RKO (cell line): ENCODE results near the gene NELL1.

ENCODE experiments used
- DNase-seq: peaks from one replicate; pipeline ENCODE4 v3.0.0-alpha.2; 2016; ENCODE audit warnings: low spot score

Gene NELL1

DNA sequence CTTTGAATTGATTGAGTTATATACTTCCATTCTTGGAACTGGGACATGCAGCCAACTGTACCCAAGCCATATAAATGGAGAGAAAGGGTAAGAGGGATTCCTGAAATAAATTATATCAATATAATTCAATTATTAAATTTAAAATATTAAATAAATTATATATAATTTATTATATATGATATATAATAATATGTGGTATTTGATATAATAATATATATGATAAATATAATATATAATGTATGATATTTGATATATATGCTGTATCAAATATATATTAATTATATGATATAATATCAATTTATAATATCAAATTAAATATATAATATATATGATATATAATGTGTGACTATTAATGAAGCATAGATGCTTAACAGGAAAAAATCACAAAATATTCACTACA lies 677.0 kb downstream of the NELL1 start:
- no peak for DNase-seq

DNA sequence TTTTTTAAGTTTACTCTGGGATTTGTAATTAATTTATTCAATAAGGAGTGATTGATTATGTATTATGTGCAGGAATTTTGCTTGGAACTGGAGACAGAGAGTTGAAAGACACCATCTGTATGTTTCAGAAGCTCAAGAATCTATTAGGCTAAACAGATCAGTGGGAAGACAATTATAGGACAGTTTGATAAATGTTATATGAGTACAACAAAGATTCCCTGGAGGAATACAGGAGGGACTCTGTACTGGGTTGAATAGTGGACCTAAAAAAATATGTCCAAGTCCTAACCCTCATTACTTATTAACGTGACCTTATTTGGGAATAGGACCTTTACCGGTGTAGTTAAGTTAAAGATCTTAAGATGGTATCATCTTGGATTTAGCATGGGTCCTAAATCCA lies 681.2 kb downstream of the NELL1 start:
- no peak for DNase-seq

DNA sequence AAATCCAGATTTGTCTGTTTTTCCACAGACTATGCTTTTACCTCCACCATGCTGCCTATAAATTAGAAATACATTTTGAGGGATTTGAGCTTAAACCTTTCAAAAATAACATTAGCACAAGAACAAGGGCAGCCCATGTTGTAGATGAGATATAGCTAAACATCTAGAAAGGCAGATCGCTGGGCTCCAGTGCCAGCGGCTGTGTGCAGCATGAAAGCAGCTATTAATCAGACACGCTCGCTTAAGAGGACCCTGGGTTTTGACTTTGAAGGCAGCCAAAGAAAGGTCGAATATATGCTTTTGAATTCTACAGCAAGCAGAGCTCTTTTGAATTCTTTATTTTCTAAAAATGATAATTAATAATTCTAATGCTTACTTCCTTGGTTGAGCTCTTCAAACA lies 684.0 kb downstream of the NELL1 start:
- DNase-seq: no peak

DNA sequence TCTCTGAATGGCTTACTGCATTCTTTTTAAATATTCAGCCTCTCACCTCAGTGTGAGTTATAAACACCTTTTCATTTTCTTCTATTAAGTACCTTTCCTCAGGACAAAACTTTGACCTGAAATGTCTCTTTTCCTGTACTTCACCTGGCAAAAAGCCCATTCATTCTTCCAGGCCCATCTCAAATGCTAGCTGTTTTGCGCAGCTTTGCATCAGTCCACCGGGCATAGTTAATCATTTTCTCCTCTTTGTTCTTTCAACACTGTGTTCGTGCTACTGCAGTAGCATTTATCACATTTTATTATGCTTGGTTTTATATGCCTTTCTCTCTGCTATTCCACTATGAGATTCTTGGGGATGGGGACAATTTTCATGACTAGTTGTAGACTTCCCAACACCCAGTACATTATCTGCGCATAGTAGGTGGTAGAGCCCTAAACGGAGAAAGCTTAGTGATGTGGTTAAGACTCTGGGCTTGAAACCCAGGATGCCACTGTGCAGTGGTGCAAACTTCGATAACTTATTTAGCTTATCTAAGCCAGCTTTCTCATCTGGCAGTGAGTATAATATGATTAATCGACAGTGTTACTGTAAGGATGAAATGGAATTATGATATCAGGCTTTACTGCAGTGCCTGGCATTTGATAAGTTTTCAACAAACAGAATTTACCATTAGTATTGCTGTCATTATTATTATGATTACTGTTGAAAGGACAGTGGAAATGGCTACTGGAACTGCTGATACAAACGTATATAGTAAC lies 695.7 kb downstream of the NELL1 start:
- no peak for DNase-seq

DNA sequence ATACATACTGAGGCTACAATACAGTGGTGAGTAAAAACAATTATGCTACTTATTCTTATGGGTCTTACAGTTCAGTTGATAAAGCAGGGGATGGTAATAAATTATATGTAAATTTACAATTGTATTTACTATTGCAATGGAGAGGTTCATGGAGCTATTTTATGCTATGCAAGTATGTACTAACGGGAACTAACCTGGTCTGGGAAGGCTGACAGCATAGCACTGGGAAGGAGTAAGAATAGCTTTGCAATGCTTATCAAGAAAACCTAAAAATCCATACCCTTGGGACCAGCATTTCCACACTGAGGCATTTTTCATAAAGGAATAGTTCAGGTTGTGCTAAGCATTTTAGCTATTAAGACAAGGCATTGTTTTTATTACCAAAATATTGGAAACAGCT lies 700.6 kb downstream of the NELL1 start:
- DNase-seq: no peak

DNA sequence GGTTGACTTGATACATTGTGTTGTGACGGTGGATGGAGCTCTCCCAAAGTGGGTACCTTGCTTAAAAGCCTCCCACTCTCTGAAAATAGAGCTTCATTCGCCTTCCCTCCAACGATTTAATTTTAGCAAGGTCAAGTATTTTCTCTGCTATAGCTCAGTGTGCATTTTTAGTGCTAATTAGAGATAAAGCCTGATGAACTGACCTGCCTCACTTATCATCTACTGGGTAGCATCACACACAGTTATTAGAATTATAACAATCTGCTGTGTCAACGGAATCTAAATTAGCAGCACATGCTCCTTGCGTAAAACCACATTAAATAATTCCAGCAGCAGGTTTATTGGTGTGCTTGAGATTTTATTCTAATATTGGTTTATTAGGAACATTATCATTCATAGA lies 701.7 kb downstream of the NELL1 start:
- DNase-seq: no peak

DNA sequence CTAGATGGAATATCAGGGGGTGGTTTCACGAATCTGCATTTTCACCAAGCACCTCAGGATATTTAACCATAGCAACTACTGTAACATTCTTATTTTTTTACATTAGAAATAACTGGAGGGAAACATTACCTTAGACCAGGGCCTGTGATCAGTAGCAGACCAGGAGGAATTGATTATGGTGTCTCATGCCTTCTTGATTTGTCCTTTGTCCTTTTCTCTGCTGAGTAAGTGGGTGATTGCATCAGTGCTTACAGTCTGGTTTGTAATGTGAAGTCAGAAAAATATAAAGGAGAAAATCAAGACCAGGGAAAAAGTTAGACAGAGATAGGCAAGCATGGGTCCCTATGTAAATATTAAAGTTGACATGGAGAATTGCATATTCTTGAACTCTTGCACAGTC lies 703.3 kb downstream of the NELL1 start:
- DNase-seq: no peak

DNA sequence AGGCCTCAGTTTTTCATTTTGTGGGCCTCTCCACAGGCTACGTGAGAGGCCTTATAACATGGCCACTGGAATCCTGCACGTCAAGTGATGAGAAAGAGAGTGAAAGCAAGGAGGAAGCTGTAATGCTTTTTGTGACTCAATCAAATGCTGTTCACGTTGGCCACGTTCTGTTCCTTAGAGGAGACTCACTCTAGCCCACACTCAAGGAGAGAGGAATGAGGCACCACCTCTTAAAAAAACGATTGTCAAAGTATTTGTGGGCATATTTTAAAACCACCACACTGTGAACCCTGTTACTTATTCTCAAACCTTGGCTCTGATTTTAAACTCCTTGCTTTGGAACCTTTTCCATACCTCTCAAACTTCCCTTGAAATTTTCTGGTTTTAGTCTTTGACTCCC lies 705.0 kb downstream of the NELL1 start:
- DNase-seq: no peak

DNA sequence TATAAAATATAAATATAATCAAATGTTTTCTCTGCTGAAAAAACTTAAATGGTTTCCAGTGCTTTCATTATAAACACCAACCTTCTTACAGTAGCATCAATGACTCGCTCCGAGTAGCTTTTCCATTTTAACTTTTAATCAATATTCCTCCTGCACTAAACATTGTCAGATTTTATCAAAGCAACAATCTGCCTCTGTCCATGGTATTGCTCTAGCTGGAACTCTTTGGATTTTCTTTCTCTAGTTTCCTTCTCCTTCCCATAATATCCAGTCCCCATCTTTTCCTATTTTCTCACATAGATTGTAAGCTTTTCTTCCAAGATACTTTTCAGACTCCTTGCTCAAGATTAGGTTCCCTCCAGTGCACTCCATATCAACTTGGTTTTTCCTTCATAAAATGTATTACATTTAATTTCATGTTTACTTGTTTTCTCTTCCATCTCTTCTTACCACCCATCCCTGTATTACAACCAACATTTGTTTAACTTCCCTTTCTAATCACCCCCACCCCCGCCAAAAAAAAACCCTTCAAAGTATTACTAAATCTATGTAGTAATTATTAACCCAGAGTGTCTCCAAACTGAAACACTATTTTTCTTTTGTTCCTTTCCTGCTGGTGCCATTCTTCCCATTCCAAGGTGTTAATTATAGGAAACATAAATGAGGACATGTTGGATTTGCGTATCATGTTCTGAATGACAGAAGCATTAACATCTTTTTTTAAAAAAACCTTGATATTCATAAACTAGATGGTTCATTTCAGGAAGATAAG lies 716.5 kb downstream of the NELL1 start:
- no peak for DNase-seq

DNA sequence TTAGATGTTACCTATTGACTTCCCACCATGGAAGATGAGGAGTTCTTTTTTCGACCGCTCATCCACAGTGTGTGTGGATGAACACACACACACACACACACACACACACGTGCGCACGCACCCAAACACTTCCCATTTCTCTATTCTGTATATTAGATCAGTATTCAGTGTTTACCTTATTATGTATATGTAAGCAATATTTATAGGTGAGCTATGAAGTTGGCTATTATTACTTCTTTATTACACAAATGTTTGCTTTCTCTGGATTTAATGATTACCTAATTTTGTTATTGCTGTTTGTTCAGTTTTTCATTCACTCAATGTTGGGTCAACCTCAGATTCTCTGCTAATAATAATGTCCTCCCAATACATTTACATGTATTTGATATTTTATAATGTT lies 721.0 kb downstream of the NELL1 start:
- no peak for DNase-seq

DNA sequence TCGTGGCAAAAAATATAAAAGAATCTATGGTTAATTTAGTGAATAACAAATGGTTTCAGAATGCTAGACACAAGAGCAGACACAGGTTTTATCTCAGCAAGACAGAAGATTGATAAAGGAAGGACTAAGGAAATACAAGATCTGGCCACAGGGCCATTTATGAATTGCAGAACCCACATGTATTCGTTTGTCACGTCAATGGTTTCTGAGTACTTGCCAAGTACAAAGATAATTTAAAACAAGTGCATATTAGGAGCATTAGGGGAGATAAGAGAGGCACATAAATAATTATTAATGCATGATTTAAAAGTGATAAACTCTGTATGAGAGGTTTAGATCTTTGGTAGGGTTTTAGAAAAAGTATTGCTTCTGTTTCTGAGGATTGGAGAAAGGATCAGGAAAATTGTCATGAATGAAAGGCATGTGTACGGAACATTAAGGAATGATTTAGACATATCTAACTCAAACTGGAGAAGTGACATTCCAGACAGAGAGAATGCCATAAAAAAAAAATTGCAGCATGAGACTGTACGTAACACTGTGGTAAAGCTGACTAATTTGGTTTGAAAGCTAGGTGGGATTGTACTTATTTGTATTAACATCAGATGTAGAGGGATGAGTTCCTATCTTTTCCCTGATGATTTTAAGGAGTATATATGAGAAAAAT lies 727.1 kb downstream of the NELL1 start:
- DNase-seq: no peak

DNA sequence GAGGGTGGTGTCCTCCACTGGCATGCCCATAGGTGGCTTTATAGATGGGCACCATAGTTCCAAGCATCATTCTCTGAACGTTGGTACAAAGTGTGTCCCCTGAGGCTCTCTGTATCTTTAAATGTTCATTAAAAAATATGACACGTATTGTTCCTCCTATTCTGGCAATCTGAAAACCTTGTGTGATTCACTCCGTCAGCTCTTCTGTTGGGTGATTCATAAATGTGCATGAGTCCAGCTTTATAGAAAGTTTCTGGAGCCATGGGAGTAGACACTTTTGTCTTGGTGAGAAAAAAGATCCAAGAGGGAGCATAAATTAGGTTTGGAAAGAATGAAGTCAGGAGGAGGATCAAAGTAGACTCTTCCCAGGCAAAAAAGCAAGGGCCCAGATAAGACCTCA lies 728.8 kb downstream of the NELL1 start:
- DNase-seq: peak; percentile 31

DNA sequence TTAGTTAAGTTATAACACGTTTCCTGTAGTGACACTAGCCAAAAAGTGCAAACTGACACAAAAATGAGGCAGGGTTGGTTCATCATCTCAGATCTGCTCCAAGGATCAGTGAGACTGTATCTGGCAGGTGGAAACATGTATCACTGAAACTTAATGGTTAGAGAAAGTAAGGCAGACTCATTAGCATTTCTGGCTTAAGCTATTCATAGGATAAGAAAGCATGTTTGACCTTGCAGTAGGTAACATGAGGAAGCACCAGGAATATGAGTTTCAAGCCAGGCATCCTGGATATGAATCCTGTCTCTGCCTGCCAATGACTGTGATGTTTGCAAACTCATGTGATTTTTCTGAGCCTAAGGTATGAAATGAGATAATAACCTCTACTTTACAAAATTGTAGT lies 732.1 kb downstream of the NELL1 start:
- no peak for DNase-seq

DNA sequence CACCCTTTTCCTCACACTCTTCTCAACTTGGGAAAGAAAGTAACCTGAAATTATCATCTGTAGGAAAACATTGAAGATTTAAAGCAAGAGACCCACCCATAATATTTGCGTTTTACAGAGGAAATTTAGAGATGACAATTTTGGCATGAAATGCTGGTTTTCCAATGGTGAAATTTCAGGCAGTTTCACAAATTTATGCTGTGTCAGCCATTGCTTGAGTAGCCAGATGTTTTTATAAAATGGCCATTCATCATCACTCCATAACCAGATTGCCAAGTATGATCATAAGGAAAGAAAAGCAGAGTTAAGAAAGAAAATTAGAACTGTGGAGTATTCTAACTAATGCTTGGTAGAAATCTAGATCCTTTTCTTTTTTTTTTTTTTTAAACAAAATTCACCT lies 732.9 kb downstream of the NELL1 start:
- DNase-seq: no peak

DNA sequence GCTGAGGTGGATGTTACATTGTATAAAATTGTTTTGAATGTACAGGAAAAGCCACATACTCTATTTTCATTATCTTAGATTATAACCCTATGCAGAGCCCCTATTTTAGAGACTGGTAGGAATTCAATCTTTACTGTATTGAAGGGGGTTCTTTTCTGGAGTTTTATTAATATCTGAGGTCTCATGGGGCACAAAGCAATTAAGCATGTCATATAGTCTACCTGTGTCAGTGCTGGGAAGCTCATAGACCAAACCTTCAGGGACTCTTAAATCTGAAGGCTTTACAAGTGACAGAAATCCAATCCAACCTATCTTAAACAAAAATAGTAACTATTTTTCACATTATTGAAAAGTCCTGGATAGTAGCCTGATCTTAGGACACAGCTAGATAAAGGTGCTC lies 733.7 kb downstream of the NELL1 start:
- no peak for DNase-seq

DNA sequence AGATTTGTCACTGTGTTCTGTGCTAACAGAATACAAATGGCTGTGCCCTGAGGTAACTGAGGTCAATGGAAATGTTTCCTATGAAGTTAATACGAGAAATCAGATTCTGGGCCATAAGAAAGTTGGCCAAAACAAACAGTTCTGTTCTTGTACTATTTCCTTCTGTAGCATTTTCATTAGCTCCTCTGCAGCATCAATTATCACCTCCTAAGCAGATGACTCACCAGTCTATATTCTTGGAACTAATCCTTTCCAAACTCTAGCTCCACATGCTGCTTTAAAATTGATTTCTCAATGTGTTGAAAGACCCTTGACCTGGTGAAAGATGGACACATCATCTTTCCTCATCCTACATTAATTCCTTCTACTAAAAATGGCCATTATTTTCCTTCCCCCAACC lies 736.0 kb downstream of the NELL1 start:
- DNase-seq: no peak

DNA sequence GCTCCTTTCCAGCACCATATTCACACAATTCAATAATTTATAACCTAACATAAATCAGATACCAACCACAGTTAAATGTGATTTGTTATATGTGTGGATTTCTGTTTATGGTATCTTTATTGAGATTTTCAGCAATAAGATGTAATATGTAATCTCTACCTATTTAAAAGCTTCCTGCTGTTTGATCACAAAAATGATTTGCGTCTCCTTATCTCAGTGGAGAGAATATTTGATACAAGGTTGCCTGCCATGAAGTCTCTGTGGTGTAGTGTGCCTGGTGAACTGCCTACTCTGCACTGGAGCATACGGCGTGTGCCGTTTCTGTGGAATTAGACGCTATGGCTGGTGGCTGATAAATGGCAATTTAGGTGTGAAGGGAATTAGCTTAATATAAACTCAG lies 741.1 kb downstream of the NELL1 start:
- DNase-seq: no peak

DNA sequence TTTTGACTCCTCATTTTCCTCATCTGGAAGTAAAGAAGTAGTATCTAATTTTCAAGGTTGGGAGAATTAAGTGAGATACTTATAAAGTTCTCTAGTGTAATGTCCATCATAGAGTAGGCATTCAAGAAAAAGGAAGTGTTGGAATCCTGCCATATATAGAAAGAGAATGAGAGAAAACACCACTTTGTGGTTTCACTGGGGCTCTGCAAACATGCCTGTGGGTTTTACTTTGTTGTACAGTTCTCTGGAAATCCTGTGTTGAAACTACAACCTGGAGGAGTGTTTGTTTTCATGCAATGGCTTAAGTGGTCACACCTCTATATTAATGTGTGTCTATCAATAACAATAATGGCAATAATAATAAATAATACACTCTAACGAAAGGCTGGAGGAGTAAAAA lies 741.7 kb downstream of the NELL1 start:
- no peak for DNase-seq

DNA sequence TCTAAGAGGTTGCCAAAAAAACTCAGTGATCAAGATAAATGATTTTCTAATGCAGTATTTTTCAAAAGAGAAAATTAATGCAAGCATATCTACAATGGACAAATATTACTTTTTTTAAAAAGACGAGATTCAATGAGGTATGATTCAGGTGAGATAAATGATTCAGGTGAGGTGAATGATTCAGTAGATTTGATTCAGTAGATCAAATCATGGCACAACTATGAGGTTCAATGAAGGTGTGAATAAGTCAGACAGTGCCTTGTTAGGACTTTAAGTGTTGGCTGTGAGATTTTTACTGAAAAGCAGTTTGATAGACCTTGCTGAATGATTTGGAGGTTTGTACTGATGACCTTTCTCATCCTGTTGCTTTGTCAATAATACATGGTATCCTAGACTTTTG lies 742.2 kb downstream of the NELL1 start:
- no peak for DNase-seq

DNA sequence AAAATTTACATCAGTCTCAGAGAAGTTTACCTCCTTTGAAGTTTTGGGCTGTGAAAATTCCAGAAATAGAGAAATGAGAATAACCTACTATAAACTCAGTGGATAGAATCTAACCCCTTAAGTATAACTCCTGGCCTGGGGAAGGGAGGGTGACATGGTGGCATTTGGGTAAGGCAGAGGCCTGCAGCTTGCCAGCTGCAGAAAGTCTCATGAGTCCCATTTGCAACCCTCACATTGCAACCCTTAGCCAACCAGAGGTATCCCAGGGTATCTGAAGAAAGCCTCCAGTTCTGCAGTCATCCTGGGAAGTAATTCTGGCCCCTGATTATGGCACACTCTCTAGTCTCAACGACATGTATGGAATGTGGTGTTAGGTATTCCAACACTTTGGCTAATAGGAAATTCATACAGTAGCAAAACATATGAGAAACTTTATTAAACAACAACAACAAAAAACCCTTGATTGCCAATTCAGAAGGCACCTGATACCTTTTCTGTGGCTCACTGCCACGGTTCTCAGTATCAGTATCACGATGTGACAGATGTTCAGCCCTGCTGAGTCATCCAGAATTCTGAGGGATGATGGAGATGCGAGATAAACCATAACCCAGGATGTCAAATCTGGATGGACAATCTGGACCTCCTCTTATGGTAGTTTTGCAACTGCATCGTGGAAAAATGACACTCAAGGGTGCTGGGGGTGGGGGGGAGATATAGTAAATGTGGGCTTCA lies 743.4 kb downstream of the NELL1 start:
- no peak for DNase-seq

DNA sequence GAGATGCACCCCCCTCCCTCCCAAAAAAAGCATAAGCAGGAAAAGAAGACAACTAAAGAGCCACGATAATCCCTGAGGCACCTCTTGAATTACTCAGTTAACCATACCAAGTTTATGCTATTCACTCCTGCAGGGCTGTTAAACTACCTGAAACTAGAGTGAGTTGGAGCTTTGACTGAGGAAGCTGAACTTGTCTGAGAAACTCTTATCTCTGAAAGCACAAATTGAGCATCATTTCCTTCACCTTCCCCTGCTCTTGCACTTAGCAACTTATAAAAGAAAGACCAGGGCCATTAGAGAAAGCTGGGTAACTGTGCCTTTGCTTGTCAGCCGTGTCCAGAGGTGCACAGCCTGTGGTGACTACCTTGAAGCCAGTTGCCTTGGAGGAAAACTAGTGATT lies 745.6 kb downstream of the NELL1 start:
- DNase-seq: no peak

DNA sequence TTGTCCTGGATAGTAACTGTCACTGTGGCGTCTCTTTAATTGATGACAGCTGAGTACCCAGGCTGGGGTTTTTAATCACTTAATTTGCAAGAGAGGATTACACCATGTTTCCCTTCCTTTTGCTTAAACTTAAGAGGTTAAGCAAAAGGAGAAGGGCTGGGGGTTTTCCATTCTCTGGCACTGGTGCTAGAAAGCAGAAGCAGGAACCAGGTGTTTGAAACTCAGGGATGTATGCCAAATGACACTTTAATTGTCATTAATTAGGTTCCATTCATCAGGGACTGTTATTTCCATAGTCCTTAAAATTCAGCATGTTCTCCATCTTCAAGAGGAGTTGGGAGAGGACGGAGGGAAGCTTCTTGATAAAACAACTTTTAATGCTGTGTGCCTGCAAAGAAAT lies 746.2 kb downstream of the NELL1 start:
- DNase-seq: no peak
